ENCODE results near the gene DYNC2LI1.

- TF ChIP-seq CTCF (IDR thresholded peaks at IDR 0.05) (no peak), POLR2A (IDR thresholded peaks at IDR 0.05) (no peak)
Observed at GRCh38 chr2:43851011-43851980, 77.5 kb downstream of the DYNC2LI1 start.

Measured in tibial nerve (tissue), 3 donors.